ENCODE measurements around the gene CFAP77. TPM values are rescaled to one million over a fixed set of nuclear protein-coding genes. Genes with fewer than 3 reads are reported as not detected.

Gene CFAP77
- total RNA-seq, 1 donor from 2014 or later, result not detected

- H3K27me3 ChIP-seq, result no peaks in the 10 kb centered on the region
- H3K9me3 ChIP-seq, result no peaks in the 10 kb centered on the region
- H3K4me1 ChIP-seq, result no peaks in the 10 kb centered on the region
- intact Hi-C loops (cut with DNase I), result no loop called here
- TF ChIP-seq POLR2AphosphoS5 (IDR thresholded peaks at IDR 0.05; ENCODE audit: insufficient read depth in 1 of 2, low read depth in 1 of 2), result no peak
- no peak for TF ChIP-seq CTCF (IDR thresholded peaks at IDR 0.05)
- TF ChIP-seq POLR2A (IDR thresholded peaks at IDR 0.05), result no peak
- H3K36me3 ChIP-seq, result no peaks in the 10 kb centered on the region
- no peak for DNase-seq (ENCODE audit: extremely low spot score in 2 of 2)
- no peak overlapping the region for H3K27ac ChIP-seq
- H3K4me3 ChIP-seq, result no peak overlapping the region
Measured at GRCh38 chr9:132554755-132555154, 144.7 kb downstream of the CFAP77 start.

DNA sequence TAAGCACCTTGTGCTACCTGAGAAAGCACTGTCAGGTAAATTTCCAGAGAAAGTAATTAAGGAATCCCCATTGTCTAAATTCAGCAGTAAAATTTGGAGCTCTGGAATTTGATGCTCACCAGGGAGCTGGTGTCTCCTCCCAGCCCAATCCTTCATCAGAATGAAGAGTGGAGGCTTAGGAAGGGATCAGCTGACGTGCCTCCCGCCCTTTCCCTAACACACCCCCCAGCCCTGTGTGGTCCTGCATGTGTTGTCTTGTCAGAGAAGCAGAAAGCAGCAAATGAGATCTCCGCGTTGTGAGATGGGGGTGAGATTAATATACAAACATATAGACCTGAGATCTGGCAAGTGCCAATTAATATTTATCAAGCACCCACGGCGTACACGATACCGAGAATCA, 145.5 kb downstream of the CFAP77 start:
- Histone ChIP-seq H3K4me3 (no peak overlapping the region), H3K4me1 (no peaks in the 10 kb centered on the region), H3K27ac (no peak overlapping the region), H3K36me3 (no peaks in the 10 kb centered on the region), H3K27me3 (no peaks in the 10 kb centered on the region), H3K9me3 (no peaks in the 10 kb centered on the region)
- TF ChIP-seq POLR2AphosphoS5 (IDR thresholded peaks at IDR 0.05; ENCODE audit: insufficient read depth in 1 of 2, low read depth in 1 of 2), result no peak
- no peak for TF ChIP-seq CTCF (IDR thresholded peaks at IDR 0.05)
- no peak for TF ChIP-seq POLR2A (IDR thresholded peaks at IDR 0.05)
- no peak for DNase-seq (ENCODE audit: extremely low spot score in 2 of 2)
- intact Hi-C loops (cut with DNase I), result no loop called here

- intact Hi-C loops (cut with DNase I), result no loop called here
- Histone ChIP-seq H3K9me3 (no peaks in the 10 kb centered on the region), H3K4me1 (no peaks in the 10 kb centered on the region), H3K27ac (no peak overlapping the region), H3K27me3 (no peaks in the 10 kb centered on the region), H3K36me3 (no peaks in the 10 kb centered on the region), H3K4me3 (no peak overlapping the region)
- no peak for DNase-seq (ENCODE audit: extremely low spot score in 2 of 2)
- no peak for TF ChIP-seq POLR2AphosphoS5 (IDR thresholded peaks at IDR 0.05; ENCODE audit: insufficient read depth in 1 of 2, low read depth in 1 of 2)
- no peak for TF ChIP-seq CTCF (IDR thresholded peaks at IDR 0.05)
- no peak for TF ChIP-seq POLR2A (IDR thresholded peaks at IDR 0.05)
Measured at GRCh38 chr9:132556235-132556634, 146.2 kb downstream of the CFAP77 start.

DNA sequence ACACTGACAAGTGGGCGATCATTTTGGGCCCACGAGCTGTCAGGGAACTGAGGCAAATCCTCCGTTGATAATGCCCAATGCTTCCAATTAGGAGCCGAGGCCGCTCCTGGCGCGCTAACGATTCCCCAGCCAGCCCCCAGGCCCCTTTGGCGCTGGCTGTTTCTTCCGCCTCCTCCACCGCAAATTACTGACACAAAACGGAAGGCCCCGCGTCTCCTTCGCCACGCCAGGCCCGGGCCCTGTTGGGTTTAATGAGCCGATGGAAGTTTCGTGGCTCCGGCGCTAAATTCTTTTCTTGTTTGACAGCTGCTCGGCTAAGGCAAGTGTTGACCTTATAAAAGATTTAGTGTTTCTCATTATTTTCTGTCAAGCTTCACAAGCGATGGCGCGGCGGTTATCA, 146.7 kb downstream of the CFAP77 start:
- DNase-seq (ENCODE audit: extremely low spot score in 2 of 2), result no peak
- Histone ChIP-seq H3K27me3 (no peaks in the 10 kb centered on the region), H3K27ac (no peak overlapping the region), H3K36me3 (no peaks in the 10 kb centered on the region), H3K4me1 (no peaks in the 10 kb centered on the region), H3K4me3 (no peak overlapping the region), H3K9me3 (no peaks in the 10 kb centered on the region)
- TF ChIP-seq CTCF (IDR thresholded peaks at IDR 0.05), result no peak
- no peak for TF ChIP-seq POLR2A (IDR thresholded peaks at IDR 0.05)
- no peak for TF ChIP-seq POLR2AphosphoS5 (IDR thresholded peaks at IDR 0.05; ENCODE audit: insufficient read depth in 1 of 2, low read depth in 1 of 2)
- intact Hi-C loops (cut with DNase I), result no loop called here

DNA sequence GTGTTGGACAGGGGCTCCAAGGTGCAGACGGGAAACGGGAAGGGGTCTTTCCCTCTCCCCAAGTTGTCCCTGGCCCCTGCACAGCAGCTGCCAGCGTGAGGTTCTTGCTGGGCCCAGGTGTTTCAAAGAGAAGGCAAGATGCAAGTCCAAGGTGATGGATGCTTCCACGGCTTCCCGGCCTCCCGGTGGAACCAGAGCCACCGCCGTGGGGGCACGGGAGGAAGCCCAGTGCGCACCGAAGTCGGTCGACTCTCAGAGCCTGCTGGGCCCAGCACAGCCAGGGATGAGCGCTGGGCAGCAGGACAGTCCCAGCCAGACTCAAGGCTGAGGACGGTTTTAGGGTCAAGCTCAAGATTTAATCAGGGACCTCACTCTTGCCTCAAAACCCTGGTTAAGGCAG, 147.1 kb downstream of the CFAP77 start:
- no peaks in the 10 kb centered on the region for H3K27me3 ChIP-seq
- H3K36me3 ChIP-seq, result no peaks in the 10 kb centered on the region
- no peak overlapping the region for H3K4me3 ChIP-seq
- no peak overlapping the region for H3K27ac ChIP-seq
- intact Hi-C loops (cut with DNase I), result no loop called here
- no peaks in the 10 kb centered on the region for H3K4me1 ChIP-seq
- H3K9me3 ChIP-seq, result no peaks in the 10 kb centered on the region
- no peak for DNase-seq (ENCODE audit: extremely low spot score in 2 of 2)
- TF ChIP-seq CTCF (IDR thresholded peaks at IDR 0.05), result no peak
- TF ChIP-seq POLR2AphosphoS5 (IDR thresholded peaks at IDR 0.05; ENCODE audit: insufficient read depth in 1 of 2, low read depth in 1 of 2), result no peak
- TF ChIP-seq POLR2A (IDR thresholded peaks at IDR 0.05), result no peak
